PC-3 (cell line): ENCODE data around the gene PARP15. TPM values are rescaled to one million over a fixed set of nuclear protein-coding genes. Genes with fewer than 3 reads are reported as not detected.

Experiments
- ATAC-seq: fragments of 200-7000 bp; cut with Tn5 transposase; 2 replicates; pipeline ENCODE4 v1.9.1; 2020; ENCODE audit warnings: mild to moderate bottlenecking, moderate library complexity
- BruUV-seq: library from RNA; stranded (reverse); fragments of 400-500 nt; replicated peaks from 2 replicates; lab custom pipeline; 2021; lab: Mats Ljungman, UMichigan
- CTCF ChIA-PET: fragments of 300-600 bp; sonication (Branson Sonifier 250); formaldehyde crosslinking; loops from one replicate; lab custom pipeline; 2022; ENCODE audit warnings: antibody characterized with exemption; lab: Charles Lee
- POLR2A ChIA-PET: fragments of 300-600 bp; sonication (Branson Sonifier 250); formaldehyde crosslinking; loops from one replicate; lab custom pipeline; 2022; ENCODE audit warnings: antibody characterized with exemption; ENCODE audit not compliant: unreplicated experiment; lab: Charles Lee
- DNase-seq: peaks from one replicate; pipeline ENCODE4 v3.0.0-alpha.2; 2015
- H2AFZ ChIP-seq: fragments of 300-600 bp; sonication (generic); 2 replicates; pipeline ENCODE4 v1.6.0; 2016; ENCODE audit warnings: antibody characterized with exemption, low read length
- H3F3A ChIP-seq: fragments of 300-600 bp; sonication (generic); one replicate; pipeline ENCODE4 v1.6.0; 2017; ENCODE audit warnings: antibody characterized with exemption, low read length, control low read depth, mild to moderate bottlenecking; ENCODE audit not compliant: unreplicated experiment
- H3K27ac ChIP-seq: fragments of 300-600 bp; sonication (generic); 2 replicates; pipeline ENCODE4 v1.5.1; 2016; ENCODE audit warnings: mild to moderate bottlenecking, low read length
- H3K27me3 ChIP-seq: fragments of 300-600 bp; sonication (generic); 2 replicates; pipeline ENCODE4 v1.6.1; 2016; ENCODE audit warnings: low read length, mixed read lengths
- H3K36me3 ChIP-seq: fragments of 300-600 bp; sonication (generic); 2 replicates; pipeline ENCODE4 v1.6.1; 2016; ENCODE audit warnings: low read depth, mixed run types, low read length, mixed read lengths
- H3K4me1 ChIP-seq: fragments of 300-600 bp; sonication (generic); 2 replicates; pipeline ENCODE4 v1.5.1; 2016; ENCODE audit warnings: low read length; ENCODE audit not compliant: insufficient read depth
- H3K4me2 ChIP-seq: fragments of 300-600 bp; sonication (generic); 2 replicates; pipeline ENCODE4 v1.6.0; 2016; ENCODE audit warnings: low read length
- H3K4me3 ChIP-seq: fragments of 300-600 bp; sonication (generic); 2 replicates; pipeline ENCODE4 v1.5.1; 2016; ENCODE audit warnings: mild to moderate bottlenecking, low read length, mixed read lengths
- H3K79me2 ChIP-seq: fragments of 300-600 bp; sonication (generic); 2 replicates; pipeline ENCODE4 v1.6.1; 2017; ENCODE audit warnings: low read length, mixed read lengths
- H3K9ac ChIP-seq: fragments of 300-600 bp; sonication (generic); 2 replicates; pipeline ENCODE4 v1.6.0; 2016; ENCODE audit warnings: mild to moderate bottlenecking, low read length
- H3K9me2 ChIP-seq: fragments of 300-600 bp; sonication (generic); replicated peaks from 2 replicates; pipeline ENCODE4 v1.6.1; 2016; ENCODE audit warnings: mixed run types, low read length, mixed read lengths
- H3K9me3 ChIP-seq: fragments of 300-600 bp; sonication (generic); 2 replicates; pipeline ENCODE4 v1.6.1; 2016; ENCODE audit warnings: low read length, mixed read lengths
- H4K20me1 ChIP-seq: fragments of 300-600 bp; sonication (generic); 2 replicates; pipeline ENCODE4 v1.6.1; 2016; ENCODE audit warnings: low read length, mixed read lengths
- EZH2 ChIP-seq: fragments of 300-600 bp; sonication (generic); IDR thresholded peaks from one replicate; pipeline ENCODE4 v1.6.1; 2017; ENCODE audit warnings: antibody characterized with exemption, mild to moderate bottlenecking, low read length; ENCODE audit not compliant: unreplicated experiment
- EZH2phosphoT487 ChIP-seq: fragments of 300-600 bp; sonication (generic); IDR thresholded peaks from 2 replicates; pipeline ENCODE4 v1.6.1; 2018; ENCODE audit warnings: mild to moderate bottlenecking, antibody characterized with exemption, low read length, borderline replicate concordance
- intact Hi-C: fragments of 100-400 bp; cut with micrococcal nuclease; formaldehyde crosslinking; loops from 2 replicates; pipeline ENCODE4 v1.9.0; 2023
- total RNA-seq: library from RNA; depleted of rRNA; stranded (reverse); fragments of >200 nt; gene quantifications from 2 replicates; pipeline ENCODE4 v1.2.3, GENCODE V29; 2014
- TF ChIP-seq, protein P1 (sequence below): fragments of 300-600 bp; sonication (generic); conservative IDR thresholded peaks from 2 replicates; pipeline ENCODE4 v1.5.1; 2017; ENCODE audit warnings: antibody characterized with exemption, low read depth, mild to moderate bottlenecking, low read length

PARP15 gene
- total RNA-seq, 1 experiment from 2014 or later: not detected

DNA sequence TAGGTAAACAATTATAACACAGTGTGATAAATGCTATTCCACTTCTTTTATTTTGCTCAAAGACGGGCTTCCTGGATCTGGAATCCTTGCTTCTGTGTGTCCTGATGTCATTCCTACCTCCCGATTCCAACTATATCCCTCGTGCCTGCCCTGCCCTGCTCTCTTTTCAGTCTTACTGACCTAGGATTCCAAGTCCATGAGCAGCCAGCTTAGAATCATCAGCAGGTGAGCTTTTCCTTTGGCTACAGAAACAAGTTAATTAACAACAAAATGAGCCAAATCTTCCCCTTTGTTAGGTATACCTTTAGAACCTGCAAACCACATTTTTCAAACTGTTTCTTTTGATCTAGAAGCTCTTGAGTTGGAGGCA lies 40.8 kb upstream of the PARP15 start:
- Histone ChIP-seq H3K27me3 (no peaks in the 10 kb centered on the region), H3K9me2 (no peaks in the 10 kb centered on the region), H3F3A (peaks cover 5% of the 10 kb centered on the region), H3K79me2 (no peaks in the 10 kb centered on the region), H3K4me3 (no peak overlapping the region), H4K20me1 (no peaks in the 10 kb centered on the region), H3K9ac (no peak overlapping the region), H3K4me2 (no peak overlapping the region), H3K4me1 (peaks cover 29% of the 10 kb centered on the region), H3K9me3 (no peaks in the 10 kb centered on the region), H3K27ac (no peak overlapping the region), H3K36me3 (0 out of 2 replicates have a peak, but pooled peaks cover 3% of the 10 kb centered on the region), H2AFZ (no peak overlapping the region)
- ATAC-seq: no peak
- POLR2A ChIA-PET: interaction anchor here (0.5 kb wide), 1 partner anchor 103 kb away, joined by 3 read pairs; no protein-coding TSS in a partner anchor
- CTCF ChIA-PET: no interaction called here
- DNase-seq: no peak
- intact Hi-C loops: no loop called here
- no TSS peak for BruUV-seq
- TF ChIP-seq, protein P1, sequence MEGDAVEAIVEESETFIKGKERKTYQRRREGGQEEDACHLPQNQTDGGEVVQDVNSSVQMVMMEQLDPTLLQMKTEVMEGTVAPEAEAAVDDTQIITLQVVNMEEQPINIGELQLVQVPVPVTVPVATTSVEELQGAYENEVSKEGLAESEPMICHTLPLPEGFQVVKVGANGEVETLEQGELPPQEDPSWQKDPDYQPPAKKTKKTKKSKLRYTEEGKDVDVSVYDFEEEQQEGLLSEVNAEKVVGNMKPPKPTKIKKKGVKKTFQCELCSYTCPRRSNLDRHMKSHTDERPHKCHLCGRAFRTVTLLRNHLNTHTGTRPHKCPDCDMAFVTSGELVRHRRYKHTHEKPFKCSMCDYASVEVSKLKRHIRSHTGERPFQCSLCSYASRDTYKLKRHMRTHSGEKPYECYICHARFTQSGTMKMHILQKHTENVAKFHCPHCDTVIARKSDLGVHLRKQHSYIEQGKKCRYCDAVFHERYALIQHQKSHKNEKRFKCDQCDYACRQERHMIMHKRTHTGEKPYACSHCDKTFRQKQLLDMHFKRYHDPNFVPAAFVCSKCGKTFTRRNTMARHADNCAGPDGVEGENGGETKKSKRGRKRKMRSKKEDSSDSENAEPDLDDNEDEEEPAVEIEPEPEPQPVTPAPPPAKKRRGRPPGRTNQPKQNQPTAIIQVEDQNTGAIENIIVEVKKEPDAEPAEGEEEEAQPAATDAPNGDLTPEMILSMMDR: no peak
- TF ChIP-seq EZH2phosphoT487 (no peak), EZH2 (no peak)

DNA sequence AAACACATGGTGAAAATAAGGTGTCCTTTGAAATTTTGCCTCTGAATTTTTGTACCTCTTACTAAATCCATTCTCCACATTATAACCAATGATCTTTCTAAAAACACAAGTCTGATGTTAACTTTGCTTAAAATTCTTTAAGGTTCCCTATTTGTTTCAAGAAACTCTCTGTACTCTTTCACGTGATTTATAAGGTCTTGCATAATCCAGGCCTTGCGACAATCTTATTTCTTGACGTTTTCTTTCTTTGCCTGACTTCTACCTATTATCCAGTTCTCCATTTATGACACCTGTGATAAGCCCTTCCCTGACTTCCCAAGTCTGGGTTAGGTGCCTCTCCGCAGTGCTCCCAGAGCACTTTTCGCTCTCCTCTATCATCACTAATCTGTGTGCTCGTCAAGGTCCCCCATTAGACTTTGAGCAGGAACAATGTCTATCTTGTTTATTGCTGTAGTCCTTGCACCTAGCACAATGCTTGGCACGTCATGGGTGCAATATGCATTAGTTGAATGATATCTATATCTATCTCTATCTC lies 38.4 kb upstream of the PARP15 start:
- POLR2A ChIA-PET: no interaction called here

DNA sequence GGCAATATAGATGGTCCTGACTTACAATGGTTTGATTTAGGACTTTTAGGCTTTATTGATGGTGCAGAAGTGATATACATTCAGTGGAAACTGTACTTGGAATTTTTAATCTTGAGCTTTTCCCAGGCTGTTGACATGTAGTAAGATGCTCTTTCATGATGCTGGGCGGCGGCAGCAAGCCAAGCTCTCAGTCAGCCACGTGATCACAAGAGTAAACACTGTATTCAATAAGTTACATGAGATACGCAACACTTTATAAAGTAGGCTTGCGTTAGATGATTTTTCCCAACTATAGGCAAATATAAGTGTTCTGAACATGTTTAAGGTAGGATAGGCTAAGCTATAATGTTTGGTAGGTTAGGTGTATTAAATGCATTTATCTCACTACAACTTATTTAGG lies 31.3 kb upstream of the PARP15 start:
- DNase-seq (no peak), ATAC-seq (no peak)
- H2AFZ ChIP-seq: no peak overlapping the region
- TF ChIP-seq EZH2phosphoT487 (no peak), EZH2 (no peak)
- TF ChIP-seq, protein P1: no peak
- H3K27me3 ChIP-seq: no peaks in the 10 kb centered on the region
- H3K4me3 ChIP-seq: no peak overlapping the region
- no peaks in the 10 kb centered on the region for H3K4me1 ChIP-seq
- H4K20me1 ChIP-seq: no peaks in the 10 kb centered on the region
- H3K9me3 ChIP-seq: no peaks in the 10 kb centered on the region
- no peaks in the 10 kb centered on the region for H3K36me3 ChIP-seq
- POLR2A ChIA-PET: no interaction called here
- intact Hi-C loops: no loop called here
- H3K9me2 ChIP-seq: no peaks in the 10 kb centered on the region
- BruUV-seq: no TSS peak
- no peaks in the 10 kb centered on the region for H3K79me2 ChIP-seq
- H3F3A ChIP-seq: no peaks in the 10 kb centered on the region
- H3K9ac ChIP-seq: no peak overlapping the region
- no peak overlapping the region for H3K27ac ChIP-seq
- H3K4me2 ChIP-seq: no peak overlapping the region
- CTCF ChIA-PET: no interaction called here

More for the DNA sequence above, 38.4 kb upstream of the PARP15 start:
- intact Hi-C loops: no loop called here
- H3K36me3 ChIP-seq: 0 out of 2 replicates have a peak, but pooled peaks cover 3% of the 10 kb centered on the region
- no peaks in the 10 kb centered on the region for H4K20me1 ChIP-seq
- BruUV-seq: no TSS peak
- no peaks in the 10 kb centered on the region for H3K9me2 ChIP-seq
- H3K4me1 ChIP-seq: peaks cover 12% of the 10 kb centered on the region
- no peak overlapping the region for H2AFZ ChIP-seq
- H3K4me2 ChIP-seq: no peak overlapping the region
- no peak overlapping the region for H3K27ac ChIP-seq
- no peaks in the 10 kb centered on the region for H3K9me3 ChIP-seq
- no peaks in the 10 kb centered on the region for H3K79me2 ChIP-seq
- CTCF ChIA-PET: no interaction called here
- H3K9ac ChIP-seq: no peak overlapping the region
- H3F3A ChIP-seq: peaks cover 5% of the 10 kb centered on the region
- TF ChIP-seq EZH2 (no peak), EZH2phosphoT487 (no peak)
- TF ChIP-seq, protein P1: no peak
- H3K27me3 ChIP-seq: no peaks in the 10 kb centered on the region
- DNase-seq (no peak), ATAC-seq (no peak)
- H3K4me3 ChIP-seq: no peak overlapping the region
